Cardiac muscle cell (in vitro differentiated cells and primary cell): ENCODE measurements around the gene KCNMA1. TPM values are rescaled to one million over a fixed set of nuclear protein-coding genes. Genes with fewer than 3 reads are reported as not detected.
"Not testable (repeated sequence)": the region's sequence is repeated elsewhere in the genome, so short reads cannot be mapped to it uniquely, and the experiment has no call there.

Experiments
- DNase-seq, 2 donors: peaks; one replicate each; pipeline versions ENCODE4 v3.0.0 to v3.0.0-alpha.2; 2010 to 2017; ENCODE audit warnings: low read depth in 1 of 2, low spot score in 1 of 2
- H3K27ac ChIP-seq: fragments of 200-600 bp; sonication (generic); 2 replicates; pipeline ENCODE4 v1.5.1; 2016
- H3K27me3 ChIP-seq: fragments of 200-600 bp; sonication (generic); 2 replicates; pipeline ENCODE4 v1.6.0; 2016; ENCODE audit warnings: control low read depth
- H3K36me3 ChIP-seq: fragments of 200-600 bp; sonication (generic); 2 replicates; pipeline ENCODE4 v1.5.1; 2016; ENCODE audit warnings: control low read depth
- H3K4me1 ChIP-seq: fragments of 200-600 bp; sonication (generic); 2 replicates; pipeline ENCODE4 v1.8.1; 2017; ENCODE audit warnings: low read depth, mild to moderate bottlenecking, mixed run types
- H3K4me3 ChIP-seq: fragments of 200-600 bp; sonication (generic); 2 replicates; pipeline ENCODE4 v1.5.1; 2016; ENCODE audit warnings: mild to moderate bottlenecking
- H3K9me3 ChIP-seq: fragments of 200-600 bp; sonication (generic); 2 replicates; pipeline ENCODE4 v1.5.1; 2017; ENCODE audit warnings: low read depth, mild to moderate bottlenecking, control low read depth
- polyA plus RNA-seq: library from polyadenylated mRNA; unstranded; fragments of >200 nt; fragmentation: Nextera tagmentation; extraction: Ambion mirVana; gene quantifications from 2 replicates; pipeline ENCODE4 v1.2.1, GENCODE V29; 2016
- total RNA-seq: library from RNA; depleted of rRNA; stranded (reverse); fragments of >200 nt; gene quantifications from 2 replicates; pipeline ENCODE4 v1.2.3, GENCODE V29; 2016
- TF ChIP-seq, protein P1 (sequence below): IDR thresholded peaks from 2 replicates; pipeline ENCODE4 v1.5.1; 2012; ENCODE audit warnings: low read depth, mild to moderate bottlenecking, low read length

KCNMA1 gene
- total and polyA plus RNA-seq, 2 experiments from 2014 or later: 1.8 to 1.9 TPM

GRCh38 chr10:77520995-77521394 lies 116.6 kb downstream of the KCNMA1 start:
- no peak for DNase-seq
- Histone ChIP-seq H3K27me3 (no peaks in the 10 kb centered on the region), H3K27ac (no peak overlapping the region), H3K4me1 (peaks cover 3% of the 10 kb centered on the region), H3K4me3 (no peak overlapping the region), H3K9me3 (no peaks in the 10 kb centered on the region), H3K36me3 (no peaks in the 10 kb centered on the region)
- TF ChIP-seq, protein P1, sequence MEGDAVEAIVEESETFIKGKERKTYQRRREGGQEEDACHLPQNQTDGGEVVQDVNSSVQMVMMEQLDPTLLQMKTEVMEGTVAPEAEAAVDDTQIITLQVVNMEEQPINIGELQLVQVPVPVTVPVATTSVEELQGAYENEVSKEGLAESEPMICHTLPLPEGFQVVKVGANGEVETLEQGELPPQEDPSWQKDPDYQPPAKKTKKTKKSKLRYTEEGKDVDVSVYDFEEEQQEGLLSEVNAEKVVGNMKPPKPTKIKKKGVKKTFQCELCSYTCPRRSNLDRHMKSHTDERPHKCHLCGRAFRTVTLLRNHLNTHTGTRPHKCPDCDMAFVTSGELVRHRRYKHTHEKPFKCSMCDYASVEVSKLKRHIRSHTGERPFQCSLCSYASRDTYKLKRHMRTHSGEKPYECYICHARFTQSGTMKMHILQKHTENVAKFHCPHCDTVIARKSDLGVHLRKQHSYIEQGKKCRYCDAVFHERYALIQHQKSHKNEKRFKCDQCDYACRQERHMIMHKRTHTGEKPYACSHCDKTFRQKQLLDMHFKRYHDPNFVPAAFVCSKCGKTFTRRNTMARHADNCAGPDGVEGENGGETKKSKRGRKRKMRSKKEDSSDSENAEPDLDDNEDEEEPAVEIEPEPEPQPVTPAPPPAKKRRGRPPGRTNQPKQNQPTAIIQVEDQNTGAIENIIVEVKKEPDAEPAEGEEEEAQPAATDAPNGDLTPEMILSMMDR: no peak

- no peak overlapping the region for H3K27ac ChIP-seq
- DNase-seq: no peak
Observed at GRCh38 chr10:77520290-77520689, 117.3 kb downstream of the KCNMA1 start.

GRCh38 chr10:77519791-77520190 lies 117.8 kb downstream of the KCNMA1 start:
- not testable (repeated sequence) for H3K9me3 ChIP-seq, H3K27me3 ChIP-seq, DNase-seq, H3K4me1 ChIP-seq, H3K4me3 ChIP-seq, H3K36me3 ChIP-seq, H3K27ac ChIP-seq

More at GRCh38 chr10:77520290-77520689, 117.3 kb downstream of the KCNMA1 start:
- no peaks in the 10 kb centered on the region for H3K27me3 ChIP-seq
- no peaks in the 10 kb centered on the region for H3K9me3 ChIP-seq
- no peaks in the 10 kb centered on the region for H3K36me3 ChIP-seq
- no peak overlapping the region for H3K4me3 ChIP-seq
- TF ChIP-seq, protein P1: no peak
- peaks cover 3% of the 10 kb centered on the region for H3K4me1 ChIP-seq

- TF ChIP-seq, protein P1: no peak
- Histone ChIP-seq H3K27ac (no peak overlapping the region), H3K4me3 (no peak overlapping the region), H3K9me3 (no peaks in the 10 kb centered on the region), H3K4me1 (peaks cover 7% of the 10 kb centered on the region), H3K27me3 (no peaks in the 10 kb centered on the region), H3K36me3 (no peaks in the 10 kb centered on the region)
- no peak for DNase-seq
Observed at GRCh38 chr10:77518910-77519274, 118.7 kb downstream of the KCNMA1 start.

- no peak overlapping the region for H3K27ac ChIP-seq
- H3K27me3 ChIP-seq: no peaks in the 10 kb centered on the region
- no peak for DNase-seq
- H3K4me3 ChIP-seq: no peak overlapping the region
- no peaks in the 10 kb centered on the region for H3K9me3 ChIP-seq
- H3K36me3 ChIP-seq: no peaks in the 10 kb centered on the region
- TF ChIP-seq, protein P1: no peak
- H3K4me1 ChIP-seq: peaks cover 10% of the 10 kb centered on the region
Observed at GRCh38 chr10:77518241-77518909, 119.2 kb downstream of the KCNMA1 start.

DNA sequence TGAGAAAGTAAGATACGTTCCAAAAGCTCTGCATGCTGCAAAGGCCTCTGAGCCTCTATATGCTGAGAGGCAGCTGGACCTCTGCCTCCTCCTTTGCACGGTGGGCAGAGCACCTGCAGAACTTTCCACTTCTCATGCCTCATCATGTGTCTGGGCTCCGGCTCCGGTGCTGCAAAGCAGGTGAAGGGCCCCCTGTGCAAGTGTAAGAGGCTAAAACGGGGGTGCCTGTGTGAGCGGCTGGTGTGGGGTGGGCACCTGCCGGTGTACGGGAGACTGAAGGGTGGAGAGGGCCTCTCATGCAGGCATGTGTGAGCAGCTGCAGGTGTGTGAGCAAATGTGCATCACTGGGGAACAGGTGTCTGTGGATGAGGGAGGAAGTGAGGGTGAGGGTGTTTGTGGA lies 121.0 kb downstream of the KCNMA1 start:
- DNase-seq: no peak
- Histone ChIP-seq H3K27me3 (no peaks in the 10 kb centered on the region), H3K4me3 (no peak overlapping the region), H3K27ac (no peak overlapping the region), H3K4me1 (peaks cover 17% of the 10 kb centered on the region), H3K36me3 (no peaks in the 10 kb centered on the region), H3K9me3 (no peaks in the 10 kb centered on the region)
- TF ChIP-seq, protein P1: no peak
